ENCODE measurements around the gene RBFOX1. TPM values are rescaled to one million over a fixed set of nuclear protein-coding genes. Genes with fewer than 3 reads are reported as not detected.

Gene RBFOX1
- total RNA-seq, 4 donors from 2014 or later: 0.08 to 0.32 TPM; not detected in 2

DNA sequence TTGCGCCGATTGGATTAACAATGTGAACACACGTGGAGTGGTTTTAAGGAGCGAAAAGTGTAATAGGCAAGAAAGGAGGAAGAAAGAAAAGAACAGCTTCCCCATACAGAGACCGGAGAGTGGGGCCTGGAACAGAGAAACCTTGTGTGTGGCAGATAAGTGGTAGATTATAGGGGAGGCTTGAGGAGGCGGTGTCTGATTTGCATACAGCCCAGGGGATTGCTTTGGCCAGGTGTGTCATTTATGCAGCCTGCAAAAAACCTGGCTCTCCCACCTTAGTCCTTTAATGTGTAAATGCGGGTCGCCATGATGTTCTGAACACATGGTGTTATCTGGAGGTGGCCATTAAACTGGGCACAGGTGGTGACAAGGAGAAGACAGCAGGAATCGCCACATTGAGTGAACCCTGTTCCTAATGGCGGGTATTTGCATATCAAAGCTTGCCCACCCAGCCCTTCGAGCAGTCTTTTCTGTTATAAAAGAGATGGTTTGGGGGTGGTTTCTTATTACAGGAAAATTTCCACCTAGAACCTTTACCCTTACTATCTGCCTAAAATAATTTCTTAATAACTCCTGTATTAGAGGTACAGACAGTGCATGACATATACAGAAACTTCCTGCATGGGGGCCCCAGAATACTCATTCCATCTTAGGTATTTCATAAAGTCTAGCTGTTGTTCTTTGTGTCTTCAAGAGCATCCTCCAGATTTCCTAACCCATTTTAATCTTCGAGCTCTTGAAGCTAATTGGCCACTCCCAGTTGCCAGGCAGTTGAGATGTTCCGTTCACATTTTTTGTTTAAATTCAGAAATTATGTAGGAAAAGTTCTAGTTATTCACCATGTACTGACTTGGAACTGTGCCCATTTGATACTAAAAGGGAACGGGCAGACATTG lies 292.5 kb downstream of the RBFOX1 start:
- DNase-seq (ENCODE audit: low spot score in 2 of 2): no peak
- H3K9me3 ChIP-seq: no peaks in the 10 kb centered on the region
- H3K4me3 ChIP-seq: no peak overlapping the region
- H3K27ac ChIP-seq: no peak overlapping the region
- WGBS: 82% methylated on average over 14 of the region's 14 CpGs
- TF ChIP-seq POLR2AphosphoS5 (IDR thresholded peaks at IDR 0.05): no peak
- TF ChIP-seq, protein P1, sequence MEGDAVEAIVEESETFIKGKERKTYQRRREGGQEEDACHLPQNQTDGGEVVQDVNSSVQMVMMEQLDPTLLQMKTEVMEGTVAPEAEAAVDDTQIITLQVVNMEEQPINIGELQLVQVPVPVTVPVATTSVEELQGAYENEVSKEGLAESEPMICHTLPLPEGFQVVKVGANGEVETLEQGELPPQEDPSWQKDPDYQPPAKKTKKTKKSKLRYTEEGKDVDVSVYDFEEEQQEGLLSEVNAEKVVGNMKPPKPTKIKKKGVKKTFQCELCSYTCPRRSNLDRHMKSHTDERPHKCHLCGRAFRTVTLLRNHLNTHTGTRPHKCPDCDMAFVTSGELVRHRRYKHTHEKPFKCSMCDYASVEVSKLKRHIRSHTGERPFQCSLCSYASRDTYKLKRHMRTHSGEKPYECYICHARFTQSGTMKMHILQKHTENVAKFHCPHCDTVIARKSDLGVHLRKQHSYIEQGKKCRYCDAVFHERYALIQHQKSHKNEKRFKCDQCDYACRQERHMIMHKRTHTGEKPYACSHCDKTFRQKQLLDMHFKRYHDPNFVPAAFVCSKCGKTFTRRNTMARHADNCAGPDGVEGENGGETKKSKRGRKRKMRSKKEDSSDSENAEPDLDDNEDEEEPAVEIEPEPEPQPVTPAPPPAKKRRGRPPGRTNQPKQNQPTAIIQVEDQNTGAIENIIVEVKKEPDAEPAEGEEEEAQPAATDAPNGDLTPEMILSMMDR (IDR thresholded peaks at IDR 0.05): no peak
- no peak for TF ChIP-seq POLR2A (IDR thresholded peaks at IDR 0.05)
- H3K4me1 ChIP-seq: no peaks in the 10 kb centered on the region
- no peaks in the 10 kb centered on the region for H3K36me3 ChIP-seq
- H3K27me3 ChIP-seq: peaks cover 4% of the 10 kb centered on the region

DNA sequence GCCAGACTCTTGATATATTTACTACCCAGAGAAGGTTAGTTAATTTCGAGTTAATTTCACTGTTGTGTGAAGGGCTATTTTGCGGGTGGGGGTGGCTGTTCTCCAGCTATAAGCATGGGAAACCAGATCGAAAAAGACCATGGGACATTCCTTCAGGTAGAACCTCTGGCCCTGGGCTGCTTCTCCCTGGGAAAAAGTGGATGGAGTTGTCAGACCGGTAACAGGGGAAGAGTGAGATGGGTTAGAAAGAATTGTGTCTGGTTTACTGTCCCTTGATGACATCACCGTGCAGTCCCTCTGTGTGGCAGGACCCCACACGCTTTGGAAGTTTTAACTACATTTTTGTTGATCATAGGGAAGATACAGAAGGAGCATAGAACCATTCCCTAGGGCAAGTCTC lies 296.3 kb downstream of the RBFOX1 start:
- no peak for DNase-seq (ENCODE audit: low spot score in 2 of 2)
- H3K9me3 ChIP-seq: no peaks in the 10 kb centered on the region
- H3K27me3 ChIP-seq: peaks cover 4% of the 10 kb centered on the region
- H3K36me3 ChIP-seq: no peaks in the 10 kb centered on the region
- TF ChIP-seq POLR2A (IDR thresholded peaks at IDR 0.05) (no peak), POLR2AphosphoS5 (IDR thresholded peaks at IDR 0.05) (no peak), EP300 (IDR thresholded peaks at IDR 0.05) (no peak)
- TF ChIP-seq, protein P1 (IDR thresholded peaks at IDR 0.05): no peak
- H3K4me1 ChIP-seq: no peaks in the 10 kb centered on the region
- no peak overlapping the region for H3K27ac ChIP-seq
- H3K4me3 ChIP-seq: no peak overlapping the region
- 58% methylated on average over 6 of the region's 6 CpGs for WGBS

DNA sequence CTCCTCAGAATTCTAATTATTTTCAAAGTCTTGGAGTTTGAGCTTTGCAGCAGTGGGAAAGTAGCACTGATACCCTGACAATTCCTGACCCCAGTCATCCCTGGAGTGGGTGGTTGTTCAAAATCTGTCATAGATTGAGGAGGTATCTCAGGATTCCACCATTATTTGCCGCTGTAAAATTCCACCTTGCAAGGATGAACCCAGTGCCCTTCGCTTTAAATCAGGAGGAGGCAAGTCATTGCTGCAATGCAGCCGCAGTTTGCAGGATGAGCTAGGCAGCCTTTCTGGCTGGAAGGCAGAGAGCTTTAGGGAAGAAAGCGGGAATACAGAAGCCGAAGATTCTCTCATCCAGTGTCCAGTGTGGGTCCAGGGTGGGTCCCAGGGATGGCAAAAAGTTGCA lies 296.9 kb downstream of the RBFOX1 start:
- no peaks in the 10 kb centered on the region for H3K4me1 ChIP-seq
- H3K4me3 ChIP-seq: no peak overlapping the region
- no peak for DNase-seq (ENCODE audit: low spot score in 2 of 2)
- WGBS: 87% methylated on average over 5 of the region's 5 CpGs
- no peaks in the 10 kb centered on the region for H3K9me3 ChIP-seq
- TF ChIP-seq POLR2AphosphoS5 (IDR thresholded peaks at IDR 0.05): no peak
- TF ChIP-seq, protein P1 (IDR thresholded peaks at IDR 0.05): no peak
- TF ChIP-seq POLR2A (IDR thresholded peaks at IDR 0.05): no peak
- no peak for TF ChIP-seq EP300 (IDR thresholded peaks at IDR 0.05)
- peaks cover 4% of the 10 kb centered on the region for H3K27me3 ChIP-seq
- H3K27ac ChIP-seq: no peak overlapping the region
- no peaks in the 10 kb centered on the region for H3K36me3 ChIP-seq

DNA sequence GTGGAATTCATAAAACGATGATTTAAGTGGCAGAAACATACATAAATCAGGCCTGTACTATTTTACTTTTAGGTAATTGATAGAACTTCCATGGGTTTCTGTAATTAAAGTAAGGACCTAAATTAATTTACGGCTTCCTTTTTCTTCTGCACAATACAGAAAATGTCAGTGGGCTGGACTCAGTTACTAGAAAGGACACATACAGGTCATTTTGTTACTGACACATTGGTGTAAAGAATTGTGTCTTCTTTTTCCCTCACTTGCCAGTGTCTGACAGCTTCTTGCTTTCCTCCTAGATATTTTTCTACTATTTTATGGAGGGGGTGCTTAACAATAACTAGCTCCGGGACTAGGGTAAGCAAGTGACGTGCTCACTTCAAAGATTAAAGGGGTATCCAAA lies 304.8 kb downstream of the RBFOX1 start:
- H3K27me3 ChIP-seq: no peaks in the 10 kb centered on the region
- H3K4me3 ChIP-seq: no peak overlapping the region
- no peaks in the 10 kb centered on the region for H3K36me3 ChIP-seq
- no peak for DNase-seq (ENCODE audit: low spot score in 2 of 2)
- H3K27ac ChIP-seq: no peak overlapping the region
- no peaks in the 10 kb centered on the region for H3K9me3 ChIP-seq
- TF ChIP-seq EP300 (IDR thresholded peaks at IDR 0.05) (no peak), POLR2AphosphoS5 (IDR thresholded peaks at IDR 0.05) (no peak), POLR2A (IDR thresholded peaks at IDR 0.05) (no peak)
- TF ChIP-seq, protein P1 (IDR thresholded peaks at IDR 0.05): no peak
- 82% methylated on average over 4 of the region's 4 CpGs for WGBS
- no peaks in the 10 kb centered on the region for H3K4me1 ChIP-seq

DNA sequence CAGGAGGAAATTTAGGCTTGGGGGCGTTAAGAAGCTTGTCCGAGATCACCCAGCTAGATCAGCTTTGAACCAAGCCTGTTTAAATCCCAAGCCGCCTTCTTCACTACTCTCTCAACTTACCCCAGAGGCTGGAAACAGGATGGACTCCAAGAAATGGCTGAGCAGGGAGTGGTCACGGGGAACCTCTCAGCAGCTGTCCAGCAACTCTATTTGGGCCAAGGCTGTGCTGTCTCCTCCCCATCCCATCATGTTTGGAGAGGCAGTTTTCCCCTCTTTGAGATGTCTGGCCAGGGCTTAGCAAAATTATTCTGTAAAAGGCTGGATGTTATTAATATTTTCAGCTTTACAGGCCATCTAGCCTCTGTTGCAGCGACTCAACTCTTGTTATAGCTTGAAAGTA lies 305.7 kb downstream of the RBFOX1 start:
- WGBS: 88% methylated on average over 5 of the region's 5 CpGs

More for the DNA sequence above, 305.7 kb downstream of the RBFOX1 start:
- TF ChIP-seq POLR2AphosphoS5 (IDR thresholded peaks at IDR 0.05) (no peak), EP300 (IDR thresholded peaks at IDR 0.05) (no peak), POLR2A (IDR thresholded peaks at IDR 0.05) (no peak)
- TF ChIP-seq, protein P1 (IDR thresholded peaks at IDR 0.05): no peak
- no peak overlapping the region for H3K4me3 ChIP-seq
- no peaks in the 10 kb centered on the region for H3K27me3 ChIP-seq
- H3K4me1 ChIP-seq: no peaks in the 10 kb centered on the region
- H3K27ac ChIP-seq: no peak overlapping the region
- H3K36me3 ChIP-seq: no peaks in the 10 kb centered on the region
- no peaks in the 10 kb centered on the region for H3K9me3 ChIP-seq
- no peak for DNase-seq (ENCODE audit: low spot score in 2 of 2)
